ENCODE measurements around the gene AKAP5.

The AKAP5 gene

GRCh38 chr14:64459405-64460136, 5.7 kb upstream of the AKAP5 start:
- DNase-seq (ENCODE audit: low spot score), result no peak

DNA sequence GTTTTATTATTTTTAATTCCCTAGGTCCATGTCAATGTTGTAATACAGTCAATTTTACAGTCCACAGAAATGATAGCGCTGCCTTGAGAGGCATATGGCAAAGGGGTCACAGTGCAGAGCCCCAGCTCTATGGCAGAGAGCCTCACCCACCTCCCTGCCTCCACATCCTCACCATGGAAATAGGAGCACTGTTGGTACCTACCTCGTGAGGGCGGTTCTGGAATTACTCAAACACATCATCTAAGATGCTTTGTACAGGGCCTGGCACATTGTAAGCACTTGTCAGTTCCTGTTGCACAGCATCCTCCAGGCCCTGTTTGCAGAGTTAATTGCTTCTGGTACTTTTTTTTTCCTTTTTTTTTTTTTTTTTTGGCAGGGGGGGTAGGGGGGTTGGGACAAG, 4.1 kb upstream of the AKAP5 start:
- DNase-seq (ENCODE audit: low spot score), result no peak

GRCh38 chr14:64463195-64463594, 2.1 kb upstream of the AKAP5 start:
- no peak for DNase-seq (ENCODE audit: low spot score)

GRCh38 chr14:64463873-64464272, 1.4 kb upstream of the AKAP5 start:
- no peak for DNase-seq (ENCODE audit: low spot score)

DNA sequence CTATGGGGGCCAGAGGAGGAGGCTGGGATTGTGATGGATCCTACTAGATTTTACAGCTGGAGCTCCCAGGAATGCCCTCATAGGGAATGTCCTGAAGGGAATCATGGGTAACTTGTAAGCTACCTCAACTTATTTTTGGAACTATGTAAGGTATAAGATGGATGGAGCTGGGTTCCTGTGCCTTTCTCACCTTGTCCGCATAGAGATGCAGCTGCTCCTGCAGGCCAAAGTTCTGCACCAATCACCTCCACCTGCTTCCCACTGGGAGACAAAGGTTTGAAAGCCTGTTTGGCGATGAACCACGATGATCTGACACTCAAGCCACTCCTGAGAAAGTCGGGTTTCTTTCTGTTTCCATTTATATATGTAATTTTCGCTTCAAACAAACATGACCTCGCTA, 648 bp upstream of the AKAP5 start:
- no peak for DNase-seq (ENCODE audit: low spot score)

DNA sequence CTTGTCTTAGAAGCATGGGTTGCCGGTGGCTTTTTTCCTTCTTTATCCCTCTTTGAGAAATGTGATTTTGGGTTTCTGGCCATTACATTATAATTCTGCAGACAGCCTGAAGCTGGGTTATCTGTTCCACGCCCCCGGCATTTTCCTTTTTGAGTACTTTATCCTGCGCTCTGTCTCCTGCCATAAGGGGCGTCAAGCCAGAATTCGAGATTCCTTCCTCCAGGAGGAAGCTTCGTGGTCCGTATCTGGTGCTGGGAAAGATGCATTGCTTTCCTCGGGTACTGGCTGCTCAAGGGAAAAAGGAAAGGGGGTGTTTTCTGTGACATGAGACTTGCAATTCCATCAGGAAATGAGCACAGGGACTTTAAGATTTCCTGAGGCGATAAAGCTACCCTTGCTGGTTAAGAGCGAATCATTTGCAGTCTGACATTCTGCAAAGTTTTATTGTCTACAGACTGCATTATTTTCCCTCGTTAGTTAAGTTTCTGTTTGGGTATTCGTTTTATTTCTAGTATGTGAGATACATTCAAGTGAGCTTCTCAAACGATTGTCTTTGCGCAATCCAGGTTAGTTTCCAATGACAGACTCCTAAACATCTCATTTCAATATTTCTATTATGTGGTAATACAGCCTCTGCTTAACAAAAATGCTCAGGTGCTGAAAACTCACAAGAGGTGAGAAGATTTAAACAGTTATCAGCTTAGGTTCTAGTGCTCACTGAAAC, 694 bp downstream of the AKAP5 start:
- no peak for DNase-seq (ENCODE audit: low spot score)

GRCh38 chr14:64467101-64467500, 1.8 kb downstream of the AKAP5 start:
- DNase-seq (ENCODE audit: low spot score), result no peak

GRCh38 chr14:64467566-64467965, 2.3 kb downstream of the AKAP5 start:
- no peak for DNase-seq (ENCODE audit: low spot score)

DNA sequence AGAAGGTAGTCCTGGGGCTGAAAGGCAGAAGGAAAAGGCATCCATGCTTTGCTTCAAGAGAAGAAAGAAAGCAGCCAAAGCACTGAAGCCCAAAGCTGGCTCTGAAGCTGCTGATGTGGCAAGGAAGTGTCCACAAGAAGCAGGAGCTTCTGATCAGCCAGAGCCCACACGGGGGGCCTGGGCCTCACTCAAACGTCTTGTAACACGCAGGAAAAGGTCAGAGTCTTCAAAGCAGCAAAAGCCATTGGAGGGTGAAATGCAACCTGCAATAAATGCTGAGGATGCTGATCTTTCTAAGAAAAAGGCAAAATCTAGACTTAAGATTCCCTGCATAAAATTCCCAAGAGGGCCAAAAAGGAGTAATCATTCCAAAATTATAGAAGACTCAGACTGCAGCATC, 3.2 kb downstream of the AKAP5 start:
- no peak for DNase-seq (ENCODE audit: low spot score)

DNA sequence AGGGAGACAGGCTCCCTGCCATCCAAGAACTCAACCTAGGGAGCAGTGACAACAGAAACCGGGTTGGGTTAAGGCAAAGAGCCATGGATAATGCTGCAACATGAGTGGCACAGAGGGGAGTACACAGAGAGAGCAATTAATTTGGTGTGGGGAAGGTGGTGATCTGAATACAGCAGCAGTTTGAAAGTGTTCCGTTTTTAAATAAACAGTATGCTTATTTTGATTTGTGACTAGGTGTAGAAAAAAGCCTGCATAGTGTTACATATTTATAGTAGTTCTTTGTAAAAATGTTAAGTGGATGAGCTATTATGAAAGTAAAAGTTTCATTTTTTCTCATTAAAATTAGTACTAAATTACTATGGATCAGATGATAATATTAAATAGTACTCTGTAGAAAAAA, 8.7 kb downstream of the AKAP5 start:
- DNase-seq (ENCODE audit: low spot score), result no peak

DNA sequence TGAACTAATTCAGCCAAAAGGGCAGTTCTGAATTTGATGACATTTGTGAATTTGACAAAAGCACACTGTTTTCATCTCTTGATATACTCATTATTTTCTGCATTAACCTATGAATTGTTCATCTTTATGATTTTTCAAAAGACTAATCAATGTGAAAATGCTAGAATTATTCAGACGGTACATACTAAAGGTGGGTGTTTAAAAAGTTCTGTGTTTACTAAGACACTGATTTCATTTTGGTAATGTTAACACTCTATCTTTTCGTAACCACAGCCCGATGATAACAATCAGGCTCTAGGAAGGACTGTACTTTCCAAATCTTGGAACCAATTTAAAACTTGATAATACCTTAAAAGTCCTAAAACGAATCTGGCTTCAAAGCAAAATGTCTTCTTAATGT, 9.4 kb downstream of the AKAP5 start:
- no peak for DNase-seq (ENCODE audit: low spot score)

- no peak for DNase-seq (ENCODE audit: low spot score)
Observed at GRCh38 chr14:64475585-64476273, 10.4 kb downstream of the AKAP5 start.

GRCh38 chr14:64476438-64476837, 11.1 kb downstream of the AKAP5 start:
- DNase-seq (ENCODE audit: low spot score), result no peak

DNA sequence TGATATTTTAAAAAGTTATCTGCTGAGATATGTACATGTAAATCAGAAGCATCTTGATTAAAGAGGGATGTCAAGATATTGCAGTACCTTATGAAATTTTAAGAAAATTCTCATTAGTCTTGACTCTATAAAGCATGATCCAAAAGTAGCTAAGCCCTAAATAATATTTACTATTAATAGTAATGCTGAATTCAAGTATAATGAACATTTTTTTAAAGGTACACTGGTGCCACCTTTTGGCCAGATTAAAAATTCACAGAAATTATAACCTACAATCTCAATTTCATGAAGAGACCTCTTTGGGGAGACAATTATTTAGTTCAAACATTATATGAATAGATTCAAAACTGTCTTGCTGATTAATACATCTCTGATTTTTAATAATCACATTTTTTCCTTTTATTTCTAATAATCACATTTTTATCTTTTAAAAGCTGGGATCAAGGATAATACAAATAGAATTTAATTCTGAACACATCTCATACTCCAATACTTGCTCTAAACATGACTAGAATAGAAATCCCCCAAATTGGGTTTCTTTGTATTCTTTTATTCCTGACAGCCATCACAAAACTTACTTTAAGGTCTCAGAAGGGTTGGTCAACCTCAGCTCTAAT, 13.4 kb downstream of the AKAP5 start:
- DNase-seq (ENCODE audit: low spot score), result peak; percentile 54

GRCh38 chr14:64488590-64489099, 23.3 kb downstream of the AKAP5 start:
- DNase-seq (ENCODE audit: low spot score), result no peak

GRCh38 chr14:64491637-64492036, 26.3 kb downstream of the AKAP5 start:
- DNase-seq (ENCODE audit: low spot score), result no peak

GRCh38 chr14:64493455-64493854, 28.2 kb downstream of the AKAP5 start:
- no peak for DNase-seq (ENCODE audit: low spot score)

GRCh38 chr14:64495252-64495651, 30.0 kb downstream of the AKAP5 start:
- DNase-seq (ENCODE audit: low spot score), result no peak

- no peak for DNase-seq (ENCODE audit: low spot score)
Observed at GRCh38 chr14:64496764-64497163, 31.5 kb downstream of the AKAP5 start.

DNA sequence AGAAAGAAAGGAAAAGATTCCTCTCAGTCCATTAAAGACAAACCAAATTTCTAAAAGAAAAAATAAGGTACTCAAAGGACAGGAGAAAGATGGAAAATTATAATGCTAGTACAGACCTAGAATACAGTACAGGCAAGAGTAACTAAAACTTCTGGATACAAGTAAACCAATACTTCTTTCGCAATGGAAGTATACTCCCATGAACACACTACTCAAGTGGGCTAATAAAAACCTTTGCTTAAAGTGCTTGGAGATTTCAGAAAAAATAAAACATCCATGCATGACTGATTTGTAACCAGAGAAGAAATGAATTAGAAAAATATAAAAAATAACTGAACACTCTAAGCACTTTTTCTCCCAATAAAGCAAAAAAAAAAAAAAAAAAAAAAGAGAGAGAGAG, 34.8 kb downstream of the AKAP5 start:
- no peak for DNase-seq (ENCODE audit: low spot score)

DNA sequence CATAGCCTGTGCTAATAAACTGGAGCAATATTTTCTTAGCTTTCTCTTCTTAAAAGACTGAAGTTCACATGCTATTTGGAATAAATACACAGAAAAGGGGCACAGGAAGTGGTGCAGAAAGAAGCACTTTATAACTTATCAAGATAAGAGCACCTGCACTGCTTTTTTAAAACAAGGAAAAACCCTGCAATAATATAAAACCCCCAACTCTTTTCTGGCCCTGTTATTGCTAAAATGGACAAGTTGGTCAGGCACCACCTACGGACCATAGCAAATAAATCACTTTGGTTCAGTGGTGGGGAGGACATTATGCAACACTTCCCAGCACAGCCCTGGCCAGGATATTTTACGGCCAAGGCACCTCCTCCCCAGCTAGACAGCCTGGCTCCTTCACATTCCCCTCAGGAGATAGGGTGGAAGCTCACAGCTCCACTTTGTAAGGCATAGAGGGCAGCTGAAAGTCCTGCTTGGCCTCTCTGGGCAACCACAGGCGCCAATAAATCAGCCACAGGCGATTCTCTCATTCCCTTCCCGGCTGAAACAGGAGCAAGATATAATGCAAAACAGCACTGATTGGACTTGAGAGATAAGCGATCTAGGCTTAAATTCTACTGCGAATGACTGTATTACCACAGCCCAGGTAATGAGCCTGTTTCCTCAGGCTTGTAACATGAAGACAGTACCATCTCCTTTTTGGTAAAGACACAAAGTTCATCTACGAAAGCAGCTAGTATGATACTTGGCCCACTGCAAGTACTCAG, 36.3 kb downstream of the AKAP5 start:
- DNase-seq (ENCODE audit: low spot score), result peak; percentile 43

- DNase-seq (ENCODE audit: low spot score), result no peak
Observed at GRCh38 chr14:64502456-64502855, 37.2 kb downstream of the AKAP5 start.
